ENCODE results near the gene TMEM183A. TPM values are rescaled to one million over a fixed set of nuclear protein-coding genes. Genes with fewer than 3 reads are reported as not detected.
A peak's percentile ranks its signal among the peaks of the same experiment; 100 is the strongest.

The TMEM183A gene
- total RNA-seq, 1 donor from 2014 or later, result 75.8 TPM

DNA sequence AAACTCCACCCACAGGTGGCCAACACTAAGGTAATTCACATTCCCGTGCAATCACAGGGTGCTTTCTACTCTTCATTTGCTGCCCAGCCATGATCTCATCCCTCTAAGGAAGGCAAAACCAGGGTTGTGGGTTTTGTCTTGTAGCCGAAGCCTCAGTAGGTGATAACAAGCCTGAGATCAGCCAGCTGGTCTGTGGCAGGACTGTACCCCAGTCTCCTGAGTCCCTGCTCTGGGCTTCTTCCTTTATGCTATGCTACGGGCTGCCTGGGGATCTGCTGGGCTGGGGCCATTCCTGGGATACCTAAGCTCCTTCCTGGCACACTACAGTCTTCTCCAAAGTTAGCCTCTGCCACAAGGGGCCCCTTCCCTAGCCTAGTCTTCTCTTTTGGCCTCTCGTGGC, 29.0 kb downstream of the TMEM183A start:
- Mint-ChIP-seq H3K9me3 (no peaks in the 10 kb centered on the region), H3K27ac (no peak overlapping the region), H3K4me3 (no peak overlapping the region), H3K27me3 (peaks cover 35% of the 10 kb centered on the region), H3K4me1 (ENCODE audit: unreplicated experiment) (peaks cover 15% of the 10 kb centered on the region), H3K36me3 (no peaks in the 10 kb centered on the region)
- TF ChIP-seq, protein P1, sequence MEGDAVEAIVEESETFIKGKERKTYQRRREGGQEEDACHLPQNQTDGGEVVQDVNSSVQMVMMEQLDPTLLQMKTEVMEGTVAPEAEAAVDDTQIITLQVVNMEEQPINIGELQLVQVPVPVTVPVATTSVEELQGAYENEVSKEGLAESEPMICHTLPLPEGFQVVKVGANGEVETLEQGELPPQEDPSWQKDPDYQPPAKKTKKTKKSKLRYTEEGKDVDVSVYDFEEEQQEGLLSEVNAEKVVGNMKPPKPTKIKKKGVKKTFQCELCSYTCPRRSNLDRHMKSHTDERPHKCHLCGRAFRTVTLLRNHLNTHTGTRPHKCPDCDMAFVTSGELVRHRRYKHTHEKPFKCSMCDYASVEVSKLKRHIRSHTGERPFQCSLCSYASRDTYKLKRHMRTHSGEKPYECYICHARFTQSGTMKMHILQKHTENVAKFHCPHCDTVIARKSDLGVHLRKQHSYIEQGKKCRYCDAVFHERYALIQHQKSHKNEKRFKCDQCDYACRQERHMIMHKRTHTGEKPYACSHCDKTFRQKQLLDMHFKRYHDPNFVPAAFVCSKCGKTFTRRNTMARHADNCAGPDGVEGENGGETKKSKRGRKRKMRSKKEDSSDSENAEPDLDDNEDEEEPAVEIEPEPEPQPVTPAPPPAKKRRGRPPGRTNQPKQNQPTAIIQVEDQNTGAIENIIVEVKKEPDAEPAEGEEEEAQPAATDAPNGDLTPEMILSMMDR (conservative IDR thresholded peaks at IDR 0.05), result no peak
- DNase-seq (ENCODE audit: extremely low spot score, unreplicated experiment), result no peak

DNA sequence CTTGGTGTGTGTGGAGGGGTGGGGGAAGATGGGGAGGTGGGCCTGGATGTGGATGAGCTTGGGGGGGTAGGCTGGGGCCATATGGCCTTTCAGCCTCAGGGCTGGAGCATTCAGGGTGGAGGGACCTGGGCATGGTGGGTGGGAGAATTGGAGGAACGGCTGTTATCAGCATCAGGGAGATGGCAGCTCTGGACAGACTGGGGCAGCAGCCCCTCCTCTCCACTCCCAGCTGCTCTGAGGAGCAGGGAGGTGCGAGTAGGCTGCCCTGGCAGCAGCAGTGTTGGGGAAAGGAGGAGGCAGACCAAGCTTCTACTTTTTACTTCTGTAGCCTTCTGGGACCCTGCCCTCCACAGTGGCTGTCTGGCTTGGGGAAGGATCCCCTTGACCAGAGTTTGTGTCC, 29.4 kb downstream of the TMEM183A start:
- Mint-ChIP-seq H3K4me1 (ENCODE audit: unreplicated experiment) (peaks cover 16% of the 10 kb centered on the region), H3K27me3 (peaks cover 35% of the 10 kb centered on the region), H3K27ac (no peak overlapping the region)

DNA sequence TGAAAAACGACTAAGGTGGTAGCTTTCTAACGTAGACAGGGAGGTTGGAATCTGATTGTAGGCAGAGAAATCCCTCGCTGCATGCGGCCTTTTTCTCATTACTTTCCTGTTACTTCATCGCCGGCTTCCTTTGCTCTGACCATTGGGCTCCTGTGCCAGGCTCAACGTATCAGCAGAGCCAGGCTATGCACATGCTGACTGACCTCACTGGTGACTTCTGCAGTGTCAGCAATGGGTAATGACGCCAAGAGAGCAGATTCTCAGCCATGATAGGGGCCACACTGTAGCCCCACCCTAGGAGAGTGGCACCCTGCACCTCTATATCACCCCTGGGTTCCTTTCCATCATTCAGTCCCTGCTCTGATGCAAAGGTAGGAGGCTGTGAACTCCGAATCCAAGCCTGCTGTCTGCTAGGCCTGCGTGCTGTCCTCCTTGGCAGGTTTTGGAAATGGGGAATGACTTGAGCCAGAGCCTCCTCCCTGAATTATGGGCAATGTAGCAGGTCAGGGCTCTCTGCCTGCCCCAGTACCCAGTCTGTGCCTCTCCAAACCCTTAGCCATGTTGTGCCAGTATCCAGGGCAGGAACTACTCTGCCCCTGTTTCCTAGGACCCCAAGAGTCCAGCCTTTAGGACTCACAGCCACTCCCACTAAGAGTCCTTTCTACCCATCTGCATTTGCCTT, 30.5 kb downstream of the TMEM183A start:
- no peaks in the 10 kb centered on the region for H3K9me3 Mint-ChIP-seq

More for the DNA sequence above, 29.4 kb downstream of the TMEM183A start:
- no peak for DNase-seq (ENCODE audit: extremely low spot score, unreplicated experiment)
- no peak overlapping the region for H3K4me3 Mint-ChIP-seq
- TF ChIP-seq, protein P1 (conservative IDR thresholded peaks at IDR 0.05), result no peak
- no peaks in the 10 kb centered on the region for H3K9me3 Mint-ChIP-seq
- H3K36me3 Mint-ChIP-seq, result no peaks in the 10 kb centered on the region

DNA sequence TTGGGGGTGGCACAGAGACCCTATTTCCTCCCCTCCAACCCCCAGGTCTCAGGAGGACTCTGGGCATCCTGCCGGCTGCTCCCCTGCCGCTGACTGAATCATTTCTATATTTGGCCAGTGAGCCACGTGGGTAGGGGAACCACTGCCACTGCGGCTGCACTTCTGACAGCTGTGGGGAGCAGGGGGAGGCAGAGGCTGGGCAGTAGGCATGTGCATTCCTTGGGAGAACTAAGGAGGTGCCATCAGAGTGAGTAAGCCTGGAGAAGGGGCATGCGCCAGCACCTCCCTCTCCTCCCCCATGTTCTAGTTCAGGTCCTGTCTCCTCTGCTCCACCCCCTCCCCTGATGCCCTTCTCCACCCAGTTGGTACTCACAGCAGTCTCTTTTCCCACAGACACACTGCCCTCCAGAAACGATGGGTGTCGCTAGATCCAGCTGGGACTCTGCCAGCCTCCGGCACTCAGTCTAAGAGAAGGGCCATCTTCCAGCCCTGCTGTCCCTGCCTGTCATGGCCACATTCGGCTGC, 31.1 kb downstream of the TMEM183A start:
- H3K4me3 Mint-ChIP-seq, result no peak overlapping the region
- TF ChIP-seq, protein P1 (conservative IDR thresholded peaks at IDR 0.05), result no peak
- no peak overlapping the region for H3K27ac Mint-ChIP-seq
- H3K36me3 Mint-ChIP-seq, result no peaks in the 10 kb centered on the region
- no peaks in the 10 kb centered on the region for H3K9me3 Mint-ChIP-seq
- DNase-seq (ENCODE audit: extremely low spot score, unreplicated experiment), result no peak
- H3K27me3 Mint-ChIP-seq, result peaks cover 34% of the 10 kb centered on the region
- peaks cover 16% of the 10 kb centered on the region for H3K4me1 Mint-ChIP-seq (ENCODE audit: unreplicated experiment)

More for the DNA sequence above, 30.5 kb downstream of the TMEM183A start:
- no peak overlapping the region for H3K27ac Mint-ChIP-seq
- no peak overlapping the region for H3K4me3 Mint-ChIP-seq
- peaks cover 34% of the 10 kb centered on the region for H3K27me3 Mint-ChIP-seq
- peaks cover 16% of the 10 kb centered on the region for H3K4me1 Mint-ChIP-seq (ENCODE audit: unreplicated experiment)
- DNase-seq (ENCODE audit: extremely low spot score, unreplicated experiment), result no peak
- H3K36me3 Mint-ChIP-seq, result no peaks in the 10 kb centered on the region
- TF ChIP-seq, protein P1 (conservative IDR thresholded peaks at IDR 0.05), result no peak

DNA sequence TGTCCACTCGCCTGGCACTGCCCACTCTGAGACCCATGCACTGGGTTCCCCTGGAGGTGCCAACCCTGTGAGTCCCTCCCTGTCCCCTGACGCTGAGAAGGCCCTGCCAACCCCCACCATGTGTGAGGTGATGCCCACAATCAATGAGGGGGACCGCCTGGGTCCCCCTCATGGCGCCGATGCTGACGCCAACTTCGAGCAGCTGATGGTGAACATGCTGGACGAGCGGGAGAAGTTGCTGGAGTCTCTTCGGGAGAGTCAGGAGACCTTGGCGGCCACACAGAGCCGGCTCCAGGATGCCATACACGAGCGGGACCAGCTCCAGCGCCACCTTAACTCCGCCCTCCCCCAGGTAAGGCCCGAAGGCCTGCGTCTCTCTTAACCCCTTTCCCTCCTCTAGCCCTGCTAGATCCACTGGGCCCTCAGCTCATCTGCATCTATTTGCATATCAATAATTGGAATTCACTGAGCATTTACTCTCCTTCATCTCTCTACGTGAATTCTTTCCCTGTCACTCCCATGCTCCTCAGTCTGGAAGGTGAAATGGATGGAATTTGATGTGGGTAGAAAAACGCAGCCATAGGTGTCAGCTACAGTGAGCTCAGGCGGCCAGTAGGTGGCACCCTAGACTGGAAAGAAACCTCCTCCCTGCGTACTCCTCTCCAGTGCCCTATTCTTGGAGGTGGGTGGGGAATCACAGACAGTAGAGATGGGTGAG, 31.9 kb downstream of the TMEM183A start:
- Mint-ChIP-seq H3K27me3 (peaks cover 31% of the 10 kb centered on the region), H3K36me3 (no peaks in the 10 kb centered on the region)

More for the DNA sequence above, 31.9 kb downstream of the TMEM183A start:
- DNase-seq (ENCODE audit: extremely low spot score, unreplicated experiment), result no peak
- H3K9me3 Mint-ChIP-seq, result no peaks in the 10 kb centered on the region
- TF ChIP-seq, protein P1 (conservative IDR thresholded peaks at IDR 0.05), result peak; percentile 95
- no peak overlapping the region for H3K27ac Mint-ChIP-seq
- no peak overlapping the region for H3K4me3 Mint-ChIP-seq
- H3K4me1 Mint-ChIP-seq (ENCODE audit: unreplicated experiment), result peaks cover 16% of the 10 kb centered on the region
